Naive thymus-derived CD4-positive, alpha-beta T cell (primary cell): Measurements from ENCODE around the gene DDAH1. TPM values are rescaled to one million over a fixed set of nuclear protein-coding genes. Genes with fewer than 3 reads are reported as not detected.

ENCODE experiments used
- ATAC-seq: fragments of 150-1000 bp; cut with Tn5 transposase; 2 replicates; pipeline ENCODE4 v1.10.0; 2021; ENCODE audit warnings: mild to moderate bottlenecking, moderate library complexity
- CTCF ChIA-PET: fragments of 350-600 bp; sonication (Branson Sonifier 250); formaldehyde crosslinking; loops from one replicate; lab custom pipeline; 2021; ENCODE audit warnings: antibody characterized with exemption; lab: Charles Lee
- POLR2A ChIA-PET: fragments of 350-600 bp; sonication (Branson Sonifier 250); formaldehyde crosslinking; loops from one replicate; lab custom pipeline; 2021; ENCODE audit warnings: antibody characterized with exemption, inconsistent platforms; lab: Charles Lee
- DNase-seq, 9 donors: peaks; one replicate each; pipeline versions ENCODE4 v3.0.0 to v3.0.0-alpha.2; 2020 to 2022; ENCODE audit warnings: mixed read lengths in 1 of 9
- H3K27ac ChIP-seq: one replicate; pipeline ENCODE4 v1.7.0; 2013; ENCODE audit warnings: mild to moderate bottlenecking, low read depth, low read length, moderate library complexity
- H3K27me3 ChIP-seq, 2 donors: one replicate each; pipeline ENCODE4 v1.7.0; 2013; ENCODE audit warnings: low read length in 2 of 2, mild to moderate bottlenecking in 2 of 2, moderate library complexity in 2 of 2; ENCODE audit not compliant: control insufficient read depth in 2 of 2, insufficient read depth in 2 of 2
- H3K36me3 ChIP-seq, 3 experiments: 1 replicate in 2 of 3; 2 replicates in 1 of 3; pipeline ENCODE4 v1.7.0; 2013; ENCODE audit warnings: low read length in 3 of 3, mild to moderate bottlenecking in 3 of 3, moderate library complexity in 1 of 3; ENCODE audit not compliant: insufficient read depth in 3 of 3, control insufficient read depth in 2 of 3
- H3K4me1 ChIP-seq, 2 donors: one replicate each; pipeline ENCODE4 v1.7.0; 2013; ENCODE audit warnings: low read length in 2 of 2, mild to moderate bottlenecking in 2 of 2, moderate library complexity in 1 of 2; ENCODE audit not compliant: control insufficient read depth in 2 of 2, insufficient read depth in 2 of 2
- H3K4me3 ChIP-seq: 2 replicates; pipeline ENCODE4 v1.7.0; 2013; ENCODE audit warnings: mild to moderate bottlenecking, low read length
- H3K9me3 ChIP-seq, 3 experiments: 1 replicate in 2 of 3; 2 replicates in 1 of 3; pipeline ENCODE4 v1.7.0; 2013; ENCODE audit warnings: low read length in 3 of 3; ENCODE audit not compliant: control insufficient read depth in 2 of 3
- H3K27ac Mint-ChIP-seq, 9 donors: one replicate each; pipeline ENCODE4 v1.8.0; 2020 to 2022; ENCODE audit warnings: mixed read lengths in 9 of 9, mild to moderate bottlenecking in 8 of 9, moderate library complexity in 5 of 9, inconsistent platforms in 2 of 9
- H3K27me3 Mint-ChIP-seq, 5 donors: one replicate each; pipeline ENCODE4 v1.8.0; 2021 to 2022; ENCODE audit warnings: mixed read lengths in 5 of 5, mild to moderate bottlenecking in 1 of 5
- H3K36me3 Mint-ChIP-seq, 5 donors: one replicate each; pipeline ENCODE4 v1.8.0; 2020 to 2022; ENCODE audit warnings: mixed read lengths in 5 of 5, mild to moderate bottlenecking in 3 of 5, inconsistent platforms in 1 of 5
- H3K4me1 Mint-ChIP-seq, 7 donors: one replicate each; pipeline ENCODE4 v1.8.0; 2020 to 2022; ENCODE audit warnings: mixed read lengths in 7 of 7, mild to moderate bottlenecking in 3 of 7, inconsistent platforms in 1 of 7
- H3K4me3 Mint-ChIP-seq, 10 donors: one replicate each; pipeline ENCODE4 v1.8.0; 2020 to 2022; ENCODE audit warnings: mild to moderate bottlenecking in 10 of 10, mixed read lengths in 10 of 10, moderate library complexity in 6 of 10, inconsistent platforms in 2 of 10
- H3K9me3 Mint-ChIP-seq, 11 donors: one replicate each; pipeline ENCODE4 v1.8.0; 2020 to 2022; ENCODE audit warnings: mixed read lengths in 11 of 11, mild to moderate bottlenecking in 4 of 11, inconsistent platforms in 1 of 11, moderate library complexity in 1 of 11
- intact Hi-C, 2 donors: fragments of 100-400 bp; cut with micrococcal nuclease; formaldehyde crosslinking; loops; one replicate each; pipeline ENCODE4 v1.15.1; 2023
- polyA plus RNA-seq, 2 donors: library from polyadenylated mRNA; unstranded; fragments of 300-500 nt; fragmentation: Illumina TruSeq; gene quantifications; one replicate each; pipeline ENCODE4 v1.2.3, GENCODE V29; 2021
- total RNA-seq, 6 experiments: library from RNA in 5 of 6; stranded (reverse) in 5 of 6; gene quantifications; 1 replicate in 5 of 6; 2 replicates in 1 of 6; pipeline ENCODE4 v1.2.3 and lab custom pipeline; 2021 to 2026

The DDAH1 gene
- total and polyA plus RNA-seq, 7 experiments from 2014 or later: 0.08 TPM; not detected in 6

- POLR2A ChIA-PET: no interaction called here
- Mint-ChIP-seq H3K36me3 (no peaks in the 10 kb centered on the region), H3K27me3 (peaks cover 18 to 34% (median 28%) of the 10 kb centered on the region in 5 donors), H3K4me3 (no peak overlapping the region), H3K27ac (no peak overlapping the region), H3K9me3 (peaks cover 0 to 19% (median 8%) of the 10 kb centered on the region in 11 donors), H3K4me1 (no peaks in the 10 kb centered on the region)
- Histone ChIP-seq H3K36me3 (no peaks in the 10 kb centered on the region), H3K4me1 (no peaks in the 10 kb centered on the region), H3K27ac (no peak overlapping the region), H3K4me3 (no peak overlapping the region), H3K27me3 (no peaks in the 10 kb centered on the region), H3K9me3 (no peaks in the 10 kb centered on the region)
- DNase-seq (no peak), ATAC-seq (no peak)
- CTCF ChIA-PET: no interaction called here
- intact Hi-C loops: loop anchor here in 1 of 2 donors (1.0 kb wide), 1 partner anchor 9 kb away; no protein-coding TSS in a partner anchor
Observed at GRCh38 chr1:85496941-85497582, 32.1 kb upstream of the DDAH1 start.

GRCh38 chr1:85495556-85495955, 30.6 kb upstream of the DDAH1 start:
- Mint-ChIP-seq H3K36me3 (no peaks in the 10 kb centered on the region), H3K9me3 (peaks cover 0 to 7% (median 3%) of the 10 kb centered on the region in 11 donors), H3K27ac (no peak overlapping the region), H3K4me1 (no peaks in the 10 kb centered on the region), H3K27me3 (peaks cover 13 to 33% (median 20%) of the 10 kb centered on the region in 5 donors), H3K4me3 (no peak overlapping the region)
- CTCF ChIA-PET: no interaction called here
- H3K36me3 ChIP-seq: no peaks in the 10 kb centered on the region
- intact Hi-C loops: no loop called here
- no peaks in the 10 kb centered on the region for H3K27me3 ChIP-seq
- ATAC-seq (no peak), DNase-seq (no peak)
- POLR2A ChIA-PET: no interaction called here
- H3K4me3 ChIP-seq: no peak overlapping the region
- no peak overlapping the region for H3K27ac ChIP-seq
- H3K4me1 ChIP-seq: no peaks in the 10 kb centered on the region
- no peaks in the 10 kb centered on the region for H3K9me3 ChIP-seq

- Mint-ChIP-seq H3K36me3 (no peaks in the 10 kb centered on the region), H3K27me3 (peaks cover 12 to 33% (median 15%) of the 10 kb centered on the region in 5 donors), H3K4me3 (no peak overlapping the region), H3K9me3 (peaks cover 0 to 1% (median 0%) of the 10 kb centered on the region in 11 donors), H3K4me1 (no peaks in the 10 kb centered on the region), H3K27ac (no peak overlapping the region)
- no peaks in the 10 kb centered on the region for H3K27me3 ChIP-seq
- no peak overlapping the region for H3K4me3 ChIP-seq
- DNase-seq: no peak
- H3K4me1 ChIP-seq: no peaks in the 10 kb centered on the region
- ChIA-PET POLR2A (no interaction called here), CTCF (no interaction called here)
- H3K36me3 ChIP-seq: no peaks in the 10 kb centered on the region
- no peak for ATAC-seq
- H3K9me3 ChIP-seq: no peaks in the 10 kb centered on the region
- intact Hi-C loops: no loop called here
- H3K27ac ChIP-seq: no peak overlapping the region
Observed at GRCh38 chr1:85494904-85495266, 29.9 kb upstream of the DDAH1 start.

- intact Hi-C loops: no loop called here
- POLR2A ChIA-PET: no interaction called here
- Histone ChIP-seq H3K27ac (no peak overlapping the region), H3K4me3 (no peak overlapping the region), H3K36me3 (no peaks in the 10 kb centered on the region), H3K4me1 (no peaks in the 10 kb centered on the region), H3K9me3 (no peaks in the 10 kb centered on the region), H3K27me3 (no peaks in the 10 kb centered on the region)
- Mint-ChIP-seq H3K36me3 (no peaks in the 10 kb centered on the region), H3K27ac (no peak overlapping the region), H3K4me1 (no peaks in the 10 kb centered on the region), H3K4me3 (no peak overlapping the region), H3K27me3 (peaks cover 11 to 33% (median 19%) of the 10 kb centered on the region in 5 donors), H3K9me3 (peaks cover 0 to 3% (median 0%) of the 10 kb centered on the region in 11 donors)
- CTCF ChIA-PET: no interaction called here
- ATAC-seq (no peak), DNase-seq (no peak)
Observed at GRCh38 chr1:85494074-85494903, 29.3 kb upstream of the DDAH1 start.

- H3K9me3 ChIP-seq: no peaks in the 10 kb centered on the region
- intact Hi-C loops: no loop called here
- ChIA-PET CTCF (no interaction called here), POLR2A (no interaction called here)
- Mint-ChIP-seq H3K27ac (no peak overlapping the region), H3K36me3 (no peaks in the 10 kb centered on the region), H3K4me1 (no peaks in the 10 kb centered on the region), H3K4me3 (no peak overlapping the region), H3K27me3 (peaks cover 6 to 28% (median 21%) of the 10 kb centered on the region in 5 donors), H3K9me3 (peaks cover 0 to 2% (median 0%) of the 10 kb centered on the region in 11 donors)
- H3K4me1 ChIP-seq: no peaks in the 10 kb centered on the region
- H3K27me3 ChIP-seq: no peaks in the 10 kb centered on the region
- ATAC-seq (no peak), DNase-seq (no peak)
- H3K27ac ChIP-seq: no peak overlapping the region
- no peaks in the 10 kb centered on the region for H3K36me3 ChIP-seq
- no peak overlapping the region for H3K4me3 ChIP-seq
Observed at GRCh38 chr1:85490270-85490985, 25.5 kb upstream of the DDAH1 start.

GRCh38 chr1:85488126-85488525, 23.2 kb upstream of the DDAH1 start:
- H3K27me3 Mint-ChIP-seq: peaks cover 0 to 18% (median 15%) of the 10 kb centered on the region in 5 donors
- no peaks in the 10 kb centered on the region for H3K4me1 Mint-ChIP-seq
- Histone ChIP-seq H3K9me3 (no peaks in the 10 kb centered on the region), H3K4me3 (no peak overlapping the region), H3K27me3 (no peaks in the 10 kb centered on the region), H3K27ac (no peak overlapping the region), H3K4me1 (no peaks in the 10 kb centered on the region), H3K36me3 (no peaks in the 10 kb centered on the region)
- ChIA-PET CTCF (no interaction called here), POLR2A (no interaction called here)
- H3K27ac Mint-ChIP-seq: no peak overlapping the region
- DNase-seq: no peak
- H3K9me3 Mint-ChIP-seq: peaks cover 0 to 2% (median 0%) of the 10 kb centered on the region in 11 donors
- no peak for ATAC-seq
- no peak overlapping the region for H3K4me3 Mint-ChIP-seq
- H3K36me3 Mint-ChIP-seq: no peaks in the 10 kb centered on the region
- intact Hi-C loops: loop anchor here in 1 of 2 donors (1.0 kb wide), 1 partner anchor 8 kb away; no protein-coding TSS in a partner anchor
